ENCODE measurements around the gene TCF23.

- no peak for TF ChIP-seq POLR2A (IDR thresholded peaks at IDR 0.05; ENCODE audit: low read depth, low read length)
- no peak for TF ChIP-seq POLR2AphosphoS5 (IDR thresholded peaks at IDR 0.05; ENCODE audit: low read depth, low read length)
These were observed 13.9 kb upstream of the TCF23 start for GRCh38 chr2:27134781-27135477.

Data from GM12891 (cell line).